Measurements from ENCODE around the gene AGAP1.

DNA sequence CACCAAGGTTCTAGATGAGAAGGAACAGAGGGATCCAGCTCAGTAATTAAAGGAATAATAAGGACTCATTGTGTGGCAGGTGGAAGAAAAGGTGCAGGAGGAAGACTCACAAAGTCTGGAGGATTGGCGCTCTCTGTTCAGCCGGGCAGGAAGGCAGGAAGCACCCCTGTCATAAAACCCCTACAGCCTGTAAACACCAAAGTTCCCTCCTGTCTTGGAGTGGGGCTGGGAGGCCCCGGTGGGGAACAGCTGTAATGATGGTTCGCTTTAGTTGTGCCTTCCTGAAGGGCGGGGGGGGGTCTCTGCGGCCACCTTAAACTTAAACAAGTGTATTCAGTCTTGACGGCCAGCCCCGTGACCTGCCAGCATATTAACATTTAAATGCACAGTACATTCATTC lies 590.1 kb downstream of the AGAP1 start:
- TF ChIP-seq POLR2A (IDR thresholded peaks at IDR 0.05), result no peak
- TF ChIP-seq CTCF (IDR thresholded peaks at IDR 0.05), result no peak

Data from uterus (tissue), 2 donors.